Tibial nerve (tissue), 4 donors: ENCODE data around the gene PIP5K1C.

Source experiments
- CTCF ChIP-seq, 5 experiments: fragments of 200-600 bp in 3 of 5; fragments of 450-650 bp in 2 of 5; sonication (generic) in 3 of 5; IDR thresholded peaks; one replicate each; pipeline ENCODE4 v1.5.1; 2016 to 2019; ENCODE audit warnings: antibody characterized with exemption in 5 of 5, mild to moderate bottlenecking in 3 of 5, moderate library complexity in 2 of 5
- EP300 ChIP-seq, 2 donors: sonication (generic); formaldehyde crosslinking; IDR thresholded peaks; one replicate each; pipeline ENCODE4 v1.6.1; 2017; ENCODE audit warnings: antibody characterized with exemption in 2 of 2, mild to moderate bottlenecking in 1 of 2

- no peak for TF ChIP-seq CTCF (IDR thresholded peaks at IDR 0.05)
- no peak for TF ChIP-seq EP300 (IDR thresholded peaks at IDR 0.05)
These were observed 92.8 kb downstream of the PIP5K1C start for GRCh38 chr19:3607303-3608078.
